MCF 10A (cell line): ENCODE results near the gene STARD13. TPM values are rescaled to one million over a fixed set of nuclear protein-coding genes. Genes with fewer than 3 reads are reported as not detected.
A peak's percentile ranks its signal among the peaks of the same experiment; 100 is the strongest.

Source experiments
- BruUV-seq: library from RNA; stranded (reverse); fragments of 400-500 nt; replicated peaks from 2 replicates; lab custom pipeline; 2021; lab: Mats Ljungman, UMichigan
- CTCF ChIA-PET: fragments of 300-600 bp; sonication (Branson Sonifier 250); formaldehyde crosslinking; extraction: SDS; loops from one replicate; lab custom pipeline; 2021; ENCODE audit warnings: antibody characterized with exemption, inconsistent platforms; lab: Yijun Ruan, JAX
- POLR2A ChIA-PET: fragments of 300-600, 350-650 bp; sonication (Branson Sonifier 250); formaldehyde crosslinking; extraction: SDS; loops from one replicate; lab custom pipeline; 2020; ENCODE audit warnings: antibody characterized with exemption, inconsistent platforms; lab: Yijun Ruan, JAX
- DNase-seq: peaks from one replicate; pipeline ENCODE4 v3.0.0-alpha.2; 2018; ENCODE audit not compliant: unreplicated experiment
- H3K27ac Mint-ChIP-seq: one replicate; pipeline ENCODE4 v1.8.0; 2022; ENCODE audit warnings: mild to moderate bottlenecking, low read depth, mixed read lengths; ENCODE audit not compliant: unreplicated experiment
- H3K27me3 Mint-ChIP-seq: one replicate; pipeline ENCODE4 v1.8.0; 2022; ENCODE audit warnings: mixed read lengths; ENCODE audit not compliant: insufficient read depth, unreplicated experiment
- H3K36me3 Mint-ChIP-seq: one replicate; pipeline ENCODE4 v1.8.0; 2022; ENCODE audit warnings: mild to moderate bottlenecking, moderate library complexity, mixed read lengths; ENCODE audit not compliant: insufficient read depth, unreplicated experiment
- H3K4me1 Mint-ChIP-seq: one replicate; pipeline ENCODE4 v1.8.0; 2022; ENCODE audit warnings: mixed read lengths; ENCODE audit not compliant: insufficient read depth, unreplicated experiment
- H3K4me3 Mint-ChIP-seq: one replicate; pipeline ENCODE4 v1.8.0; 2022; ENCODE audit warnings: mild to moderate bottlenecking, moderate library complexity, mixed read lengths; ENCODE audit not compliant: unreplicated experiment
- H3K9me3 Mint-ChIP-seq: one replicate; pipeline ENCODE4 v1.8.0; 2022; ENCODE audit warnings: mixed read lengths; ENCODE audit not compliant: unreplicated experiment
- CTCF ChIP-seq: fragments of 200-600 bp; IDR thresholded peaks from one replicate; pipeline ENCODE4 v1.8.0; 2022; ENCODE audit warnings: antibody characterized with exemption, mild to moderate bottlenecking; ENCODE audit not compliant: unreplicated experiment
- intact Hi-C: fragments of 100-400 bp; cut with micrococcal nuclease; formaldehyde crosslinking; loops from 2 replicates; pipeline ENCODE4 v1.14.1; 2022
- total RNA-seq: library from RNA; stranded (reverse); gene quantifications from 2 replicates; pipeline ENCODE4 v1.2.3, GENCODE V29; 2022

The STARD13 gene
- total RNA-seq, 1 experiment from 2014 or later, result 31.9 TPM

DNA sequence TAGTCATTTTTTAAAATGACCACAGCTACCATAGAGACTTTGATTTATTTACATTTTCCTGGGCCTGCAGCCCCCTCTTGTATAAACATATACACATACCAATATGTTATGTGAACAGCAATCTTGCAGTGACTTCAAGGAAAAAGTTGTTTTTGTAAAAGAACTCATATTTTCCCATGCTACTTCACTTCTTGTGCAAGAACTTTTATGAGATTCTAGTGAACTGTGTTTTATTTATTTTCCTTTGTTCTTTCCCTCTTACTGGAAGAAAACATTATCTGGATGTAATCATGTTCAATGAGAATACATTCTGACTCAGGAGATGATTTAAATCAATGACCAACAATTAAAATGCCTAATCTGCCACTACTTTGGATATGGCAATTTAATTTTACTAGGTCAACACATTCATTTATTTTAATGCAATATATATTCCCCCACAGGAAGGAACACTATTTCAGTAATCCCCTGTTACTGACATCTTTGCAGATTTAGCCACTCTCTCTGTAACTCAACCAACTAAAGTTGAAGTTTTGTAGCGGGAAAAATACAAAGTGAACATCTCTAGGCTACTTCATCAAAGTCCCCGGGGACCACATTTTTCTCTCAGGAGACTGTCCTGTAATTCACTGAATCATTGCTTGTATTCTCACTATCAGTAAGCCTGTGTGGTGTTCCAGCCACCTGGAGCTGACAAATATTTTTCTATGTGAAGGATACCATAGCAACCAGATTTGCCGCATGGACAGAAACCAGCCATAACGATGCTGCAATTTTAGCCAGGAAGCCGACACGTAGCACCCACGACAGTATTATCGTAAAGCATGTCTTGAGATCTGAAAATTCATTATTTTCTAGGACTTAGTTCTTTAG is 90.5 kb downstream of the STARD13 start:
- no peak for TF ChIP-seq CTCF
- POLR2A ChIA-PET, result interaction anchor here (1.6 to 3.3 kb wide), 2 partner anchors 12 to 13 kb away, joined by 6 to 8 read pairs; no protein-coding TSS in a partner anchor
- no peaks in the 10 kb centered on the region for H3K9me3 Mint-ChIP-seq
- H3K36me3 Mint-ChIP-seq, result peaks cover 28% of the 10 kb centered on the region
- peak overlapping the region; percentile 10 for H3K4me3 Mint-ChIP-seq
- CTCF ChIA-PET, result interaction anchor here (1.7 kb wide), 1 partner anchor 13 kb away, joined by 5 read pairs; no protein-coding TSS in a partner anchor
- intact Hi-C loops, result no loop called here
- BruUV-seq, result no TSS peak
- peaks cover 22% of the 10 kb centered on the region for H3K4me1 Mint-ChIP-seq
- peak overlapping the region; percentile 91 for H3K27ac Mint-ChIP-seq
- no peaks in the 10 kb centered on the region for H3K27me3 Mint-ChIP-seq
- peak; percentile 73 for DNase-seq

GRCh38 chr13:33193428-33193974 is 92.1 kb downstream of the STARD13 start:
- Mint-ChIP-seq H3K9me3 (no peaks in the 10 kb centered on the region), H3K27me3 (no peaks in the 10 kb centered on the region), H3K4me1 (peaks cover 27% of the 10 kb centered on the region), H3K36me3 (peaks cover 28% of the 10 kb centered on the region), H3K4me3 (no peak overlapping the region), H3K27ac (peak overlapping the region; percentile 90)
- intact Hi-C loops, result no loop called here
- no peak for TF ChIP-seq CTCF
- DNase-seq, result peak; percentile 31
- CTCF ChIA-PET, result interaction anchor here (0.6 to 1.7 kb wide), 4 partner anchors 14 to 83 kb away, joined by 3 to 6 read pairs (median 4); no protein-coding TSS in a partner anchor
- POLR2A ChIA-PET, result interaction anchor here (0.6 to 2.3 kb wide), 7 partner anchors 11 to 593 kb away, joined by 3 to 9 read pairs (median 3); no protein-coding TSS in a partner anchor
- BruUV-seq, result no TSS peak

GRCh38 chr13:33191425-33192210 is 93.9 kb downstream of the STARD13 start:
- ChIA-PET POLR2A (interaction anchor here (0.6 to 2.3 kb wide), 7 partner anchors 10 to 145 kb away, joined by 3 to 9 read pairs (median 3); no protein-coding TSS in a partner anchor), CTCF (interaction anchor here (0.6 kb wide), 2 partner anchors 16 to 34 kb away, joined by 3 read pairs; no protein-coding TSS in a partner anchor)
- BruUV-seq, result no TSS peak
- intact Hi-C loops, result no loop called here
- no peak for DNase-seq
- no peaks in the 10 kb centered on the region for H3K27me3 Mint-ChIP-seq
- H3K27ac Mint-ChIP-seq, result no peak overlapping the region
- peaks cover 36% of the 10 kb centered on the region for H3K4me1 Mint-ChIP-seq
- H3K9me3 Mint-ChIP-seq, result no peaks in the 10 kb centered on the region
- TF ChIP-seq CTCF, result no peak
- no peak overlapping the region for H3K4me3 Mint-ChIP-seq
- H3K36me3 Mint-ChIP-seq, result peaks cover 39% of the 10 kb centered on the region
